GM10847 (cell line): ENCODE measurements around the gene SMARCD1.

ENCODE experiments used
- POLR2A ChIP-seq: IDR thresholded peaks from 2 replicates; pipeline ENCODE4 v1.6.1; 2011; ENCODE audit not compliant: insufficient read length; ENCODE audit errors: extremely low read depth

Gene SMARCD1

DNA sequence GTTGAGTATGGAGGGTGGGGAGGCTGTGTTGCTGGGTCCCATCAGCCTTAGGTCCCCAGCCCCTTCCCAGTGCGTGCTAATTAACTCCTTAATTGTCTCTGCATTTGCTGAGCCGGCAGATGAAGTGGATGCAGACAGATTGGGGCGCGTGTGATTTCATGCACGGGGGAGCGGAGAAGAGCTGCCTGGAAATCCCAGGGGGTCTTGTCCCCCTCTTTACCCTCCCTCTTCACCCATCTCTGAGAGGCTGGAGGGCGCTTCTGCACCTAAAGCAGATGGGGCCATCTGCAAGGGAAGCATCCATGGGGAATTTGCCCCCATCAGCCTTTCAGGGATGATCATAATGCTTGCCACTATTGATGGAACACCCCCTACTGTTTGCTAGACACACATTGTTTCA is 32.2 kb upstream of the SMARCD1 start:
- no peak for TF ChIP-seq POLR2A

DNA sequence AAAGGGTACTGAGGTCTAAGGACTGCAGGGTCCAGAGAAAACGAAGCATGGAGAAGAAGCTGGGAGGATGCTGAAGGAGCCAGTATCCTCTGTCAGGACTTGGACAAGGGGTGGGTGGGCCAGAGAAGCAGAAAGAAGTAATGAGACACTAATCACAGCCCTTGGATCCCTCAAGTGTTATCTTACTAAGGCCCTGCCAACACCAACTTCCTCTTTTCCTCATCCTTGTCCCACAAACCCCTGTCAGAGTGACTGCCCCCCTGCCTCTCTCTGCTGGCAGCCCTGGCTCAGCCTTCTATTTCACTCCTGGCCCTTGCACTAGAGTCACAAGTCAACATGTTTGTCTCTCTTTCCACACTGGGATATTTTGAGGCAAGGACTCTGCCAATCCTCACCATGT is 31.6 kb upstream of the SMARCD1 start:
- no peak for TF ChIP-seq POLR2A

DNA sequence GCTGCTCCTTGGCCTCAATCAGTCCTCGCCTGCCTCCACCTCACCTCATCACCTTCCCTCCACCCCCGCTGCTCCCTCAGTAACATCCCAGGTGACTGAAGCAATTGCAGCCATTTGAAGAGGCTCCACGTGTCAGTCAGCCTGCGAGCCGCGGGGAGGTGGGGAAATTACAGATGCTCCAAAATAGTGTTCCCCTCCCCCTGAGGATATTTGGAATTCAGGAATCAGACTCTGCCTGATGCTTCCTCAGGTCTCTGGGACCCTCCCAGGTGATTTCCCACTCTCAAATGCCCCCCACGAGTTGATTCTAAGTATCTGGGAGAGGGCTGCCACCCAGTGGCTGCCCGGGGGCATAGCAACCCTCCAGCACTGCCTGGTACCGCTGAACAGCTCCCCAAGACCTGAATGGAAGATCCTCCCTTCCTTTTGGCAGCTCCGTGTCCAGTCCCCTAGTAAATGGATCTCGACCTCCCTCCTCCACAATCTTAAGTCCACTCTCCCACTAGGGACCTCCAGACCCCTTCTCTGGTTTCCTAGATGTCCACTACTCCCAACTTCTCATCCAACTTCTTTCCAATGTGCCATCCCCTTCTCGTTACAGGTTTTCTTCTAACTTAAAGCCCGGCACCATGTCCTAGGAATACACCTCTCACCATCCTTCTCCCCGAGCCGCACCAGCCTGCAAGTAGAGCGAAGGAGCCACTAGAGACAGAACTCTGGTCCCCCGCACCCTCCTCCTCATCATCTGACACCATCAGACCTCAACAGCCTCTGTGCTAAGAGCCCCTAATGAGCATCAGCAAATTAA is 29.1 kb upstream of the SMARCD1 start:
- TF ChIP-seq POLR2A: no peak

DNA sequence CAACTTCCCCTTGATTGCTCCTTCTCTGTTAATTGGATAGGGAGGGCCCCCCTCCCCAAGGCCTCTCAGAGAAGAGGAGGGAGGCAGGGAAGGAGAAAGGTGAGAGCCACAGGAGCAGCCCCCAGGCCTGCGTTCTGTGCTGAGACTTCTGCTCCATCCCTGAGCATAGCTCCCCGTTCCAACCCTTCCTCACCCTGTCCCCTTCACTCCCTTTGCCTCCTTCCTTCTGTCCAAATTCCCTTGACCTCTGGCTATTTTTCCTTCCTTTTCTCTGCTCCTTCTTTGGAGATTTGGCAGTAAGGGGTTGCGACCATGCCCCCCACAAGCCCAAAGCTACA is 28.5 kb upstream of the SMARCD1 start:
- TF ChIP-seq POLR2A: no peak

DNA sequence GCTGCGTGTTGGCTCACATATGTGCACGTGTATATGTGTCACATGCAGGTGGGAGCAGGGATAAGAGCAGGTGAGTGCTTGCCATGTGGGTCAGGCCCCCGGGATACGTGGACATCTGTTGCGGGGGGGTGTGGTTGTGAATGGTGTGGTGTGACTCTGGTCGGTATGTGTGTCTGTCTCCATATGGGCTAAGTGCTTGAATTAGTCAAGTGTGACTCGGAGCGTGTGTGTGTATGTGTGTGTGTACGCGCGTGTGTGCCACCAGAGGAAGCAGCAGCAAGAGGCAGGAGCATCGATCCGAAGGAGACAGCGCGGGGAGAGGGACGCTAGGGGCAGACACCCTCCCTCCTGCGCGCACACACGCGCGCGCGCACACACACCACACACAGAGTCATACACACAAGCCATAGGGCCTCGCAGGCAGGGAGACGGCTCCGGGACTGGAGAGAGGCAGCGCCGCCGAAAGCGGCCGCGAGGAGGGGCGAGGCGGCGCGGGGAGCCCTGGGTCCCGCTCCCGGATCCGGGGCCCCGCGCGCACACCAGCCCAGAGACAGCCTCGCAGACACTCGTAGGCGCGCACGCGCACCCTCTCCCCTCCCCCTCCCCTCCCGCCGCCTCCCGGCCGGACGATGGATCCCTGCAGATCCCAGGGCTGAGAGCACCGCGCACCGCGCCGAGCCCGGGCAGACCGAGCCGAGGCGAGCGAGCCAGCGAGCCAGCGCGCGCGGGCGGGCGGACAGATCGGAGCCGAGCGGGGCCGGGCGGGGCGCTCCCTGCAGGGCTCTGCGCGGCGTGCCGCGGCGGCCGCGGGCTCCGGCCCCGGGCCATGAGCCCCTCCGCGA is 27.9 kb upstream of the SMARCD1 start, which contains the start of gene ASIC1:
TSS of gene ASIC1 (plus strand) at position 597 of the 842 bp plus-strand sequence. CDS start 1,171 bp downstream, outside the sequence.
- no peak for TF ChIP-seq POLR2A

DNA sequence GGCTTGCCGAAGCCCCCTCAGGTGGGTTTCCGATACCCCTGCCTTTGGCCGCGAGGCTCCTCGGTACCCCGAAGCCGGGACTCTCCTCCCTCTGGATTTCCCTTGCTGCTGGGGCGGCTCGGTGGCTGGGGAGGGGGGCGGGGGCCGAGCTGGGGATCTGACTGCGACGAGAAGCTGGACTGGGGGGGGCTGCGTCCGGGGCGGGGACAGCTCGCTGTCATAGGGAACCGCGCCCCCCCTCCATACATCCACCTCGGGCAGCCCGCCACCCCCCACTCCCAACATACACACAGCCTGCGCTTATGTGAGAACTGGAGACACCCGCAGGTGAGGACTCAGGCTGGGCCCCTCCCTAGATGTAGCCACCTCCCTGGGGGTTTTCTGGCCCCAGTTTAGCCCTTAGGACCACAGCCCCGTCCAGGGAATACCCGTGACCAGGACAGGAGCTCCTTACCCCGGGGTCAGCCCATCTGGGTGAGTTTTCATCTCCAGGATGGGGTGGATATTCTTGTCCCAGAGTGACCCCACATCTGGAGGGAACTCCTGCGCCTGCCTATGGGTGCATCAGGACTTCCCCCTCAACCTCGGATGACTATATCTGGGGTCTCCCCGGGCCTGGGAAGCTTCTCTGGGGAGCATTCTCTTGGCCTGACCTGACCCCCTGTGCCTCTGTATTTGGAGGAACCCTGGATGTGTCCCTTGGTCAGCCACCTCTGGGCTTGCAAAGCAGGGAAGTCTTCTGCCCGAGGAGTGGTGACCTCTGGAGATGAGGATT is 27.1 kb upstream of the SMARCD1 start:
- TF ChIP-seq POLR2A: no peak

DNA sequence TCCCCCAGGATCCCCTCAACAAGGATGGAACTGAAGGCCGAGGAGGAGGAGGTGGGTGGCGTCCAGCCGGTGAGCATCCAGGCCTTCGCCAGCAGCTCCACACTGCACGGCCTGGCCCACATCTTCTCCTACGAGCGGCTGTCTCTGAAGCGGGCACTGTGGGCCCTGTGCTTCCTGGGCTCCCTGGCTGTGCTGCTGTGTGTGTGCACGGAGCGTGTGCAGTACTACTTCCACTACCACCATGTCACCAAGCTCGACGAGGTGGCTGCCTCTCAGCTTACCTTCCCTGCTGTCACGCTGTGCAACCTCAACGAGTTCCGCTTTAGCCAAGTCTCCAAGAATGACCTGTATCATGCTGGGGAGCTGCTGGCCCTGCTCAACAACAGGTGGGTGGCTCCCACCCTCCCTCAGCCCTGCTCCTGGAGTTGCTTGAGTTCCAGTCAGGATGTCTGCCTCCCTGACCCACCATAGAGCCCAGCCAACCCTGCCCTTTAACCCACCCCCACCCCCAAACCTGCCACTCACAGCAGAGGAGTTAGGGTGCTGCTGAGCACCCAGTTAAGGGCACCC is 26.3 kb upstream of the SMARCD1 start:
- TF ChIP-seq POLR2A: no peak

DNA sequence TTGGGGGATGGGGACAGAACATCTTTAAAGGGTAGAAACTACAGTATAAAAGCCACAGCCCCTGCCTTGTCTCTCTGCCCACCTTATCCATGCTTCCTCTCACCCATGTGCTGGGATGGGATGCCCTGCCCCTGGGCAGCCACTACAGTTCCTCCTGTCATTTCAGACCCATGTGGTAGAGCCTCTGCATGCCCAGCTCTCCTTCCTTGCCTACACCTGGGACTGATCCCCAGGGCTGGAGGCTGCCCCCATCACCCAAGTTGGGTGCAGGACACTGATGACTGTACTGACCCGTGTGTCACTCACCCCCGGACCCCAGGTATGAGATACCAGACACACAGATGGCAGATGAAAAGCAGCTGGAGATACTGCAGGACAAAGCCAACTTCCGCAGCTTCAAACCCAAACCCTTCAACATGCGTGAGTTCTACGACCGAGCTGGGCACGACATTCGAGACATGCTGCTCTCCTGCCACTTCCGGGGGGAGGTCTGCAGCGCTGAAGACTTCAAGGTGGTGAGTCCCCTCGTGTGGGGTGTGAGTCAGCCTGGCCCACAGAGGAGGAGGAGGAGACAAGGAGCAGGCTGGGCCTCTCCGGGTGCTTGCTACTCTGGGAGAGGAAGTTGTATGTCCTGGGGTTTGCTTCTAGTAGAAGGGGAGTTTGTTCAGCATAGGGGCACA is 25.6 kb upstream of the SMARCD1 start:
- no peak for TF ChIP-seq POLR2A

DNA sequence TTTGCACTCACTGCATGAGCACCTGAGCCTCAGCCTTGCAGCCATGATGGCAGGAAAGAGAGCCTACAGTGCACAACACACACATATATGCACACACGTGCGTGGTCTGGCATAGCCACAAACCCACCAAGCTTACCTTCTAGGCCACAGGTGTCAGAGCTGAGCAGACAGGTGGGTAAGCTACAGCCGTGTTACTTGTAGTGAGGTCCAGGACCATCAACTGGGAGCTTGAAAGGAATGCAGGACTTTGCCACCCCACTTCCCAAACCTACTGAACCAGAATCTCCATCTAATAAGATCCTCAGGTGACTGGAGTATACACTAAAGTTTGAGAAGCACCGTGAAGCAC is 25.0 kb upstream of the SMARCD1 start:
- no peak for TF ChIP-seq POLR2A

DNA sequence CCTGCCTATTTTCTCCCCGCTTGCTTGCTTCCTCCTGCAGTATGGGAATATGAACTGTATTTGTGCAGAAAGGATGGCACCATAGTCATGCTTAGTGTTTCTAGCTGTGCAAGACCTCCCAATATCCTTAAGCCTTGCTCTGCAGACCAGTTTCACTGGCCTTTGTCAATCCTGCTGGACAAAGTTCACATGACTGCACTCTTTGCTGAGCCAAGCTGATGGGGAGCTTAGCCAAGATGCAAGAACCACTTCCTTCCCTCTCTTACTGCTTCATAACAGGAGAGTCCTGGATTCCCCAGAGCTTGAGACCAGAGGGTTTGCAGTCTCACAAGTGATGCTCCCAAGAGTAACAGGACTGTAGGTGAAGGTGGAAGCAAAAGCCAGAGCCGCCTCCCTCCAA is 24.0 kb upstream of the SMARCD1 start:
- no peak for TF ChIP-seq POLR2A

DNA sequence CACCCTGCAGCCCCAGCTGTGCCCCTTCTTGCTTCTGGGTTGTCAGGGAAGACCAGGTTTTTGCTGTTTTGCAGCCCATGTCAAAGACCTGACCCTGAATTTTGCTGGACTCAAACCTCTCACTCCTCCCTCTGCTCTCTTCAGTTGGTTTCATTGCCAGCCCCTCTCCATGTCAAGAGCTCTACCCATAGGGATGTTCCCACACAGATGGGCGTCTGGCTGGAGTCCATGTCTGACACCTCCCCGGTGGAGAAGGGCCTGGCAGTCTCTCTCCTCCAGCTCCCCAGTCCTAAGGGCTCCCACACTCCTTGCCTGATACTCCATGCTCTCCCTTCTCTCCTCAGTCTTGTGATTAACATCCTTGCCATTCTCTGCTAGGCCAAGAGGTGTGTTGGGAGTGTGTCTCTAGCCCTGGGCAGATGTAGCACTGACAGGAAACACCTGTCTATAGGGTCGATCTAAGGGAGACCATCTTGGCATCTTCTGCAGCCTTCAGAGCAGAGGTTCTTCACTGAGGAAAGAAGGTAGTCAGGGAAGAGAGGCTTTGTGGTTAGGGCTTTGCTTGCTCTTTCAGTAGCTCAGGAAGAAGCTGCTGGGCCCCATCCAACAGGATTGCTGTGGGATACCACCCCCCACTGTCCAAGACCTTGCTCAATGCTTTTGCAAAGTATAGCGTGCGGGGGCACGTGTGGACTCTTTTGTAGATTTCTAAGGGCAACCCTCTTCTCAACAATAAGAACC is 23.0 kb upstream of the SMARCD1 start:
- TF ChIP-seq POLR2A: no peak

DNA sequence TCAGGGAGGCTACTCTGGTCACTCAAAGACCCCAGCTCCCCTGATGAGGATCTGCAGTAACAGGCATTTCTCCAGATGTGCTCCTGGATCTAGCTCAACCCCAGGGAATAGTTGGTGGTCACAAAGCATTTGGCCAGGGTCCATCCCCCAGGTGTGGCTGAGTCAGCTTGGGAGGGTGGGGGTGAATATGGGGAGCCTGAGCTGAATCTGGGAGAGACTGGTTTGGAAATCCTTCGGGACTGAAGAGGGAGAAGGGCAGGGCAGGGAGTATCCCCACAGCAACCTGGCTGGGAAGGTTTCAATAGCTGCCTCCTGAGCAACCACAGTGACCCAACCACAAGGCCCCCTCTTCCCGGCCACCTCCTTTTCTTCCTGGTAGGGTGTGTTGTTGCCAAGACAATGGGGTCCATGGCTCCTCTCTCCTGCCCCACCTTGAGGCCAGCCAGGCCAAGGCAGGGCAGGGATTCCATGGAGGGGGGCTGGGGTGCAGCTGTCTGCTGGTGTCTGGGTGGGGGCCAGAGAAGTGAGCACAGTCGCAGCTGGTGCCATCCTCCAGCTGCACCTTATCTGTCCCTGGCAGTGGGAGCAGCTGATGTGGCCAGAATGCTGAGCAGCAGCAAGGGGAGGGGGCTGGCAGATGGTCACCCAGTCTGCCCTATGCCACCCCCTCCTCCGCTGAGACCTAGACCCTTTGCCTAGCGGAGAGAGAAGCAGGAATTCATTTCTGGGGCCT is 22.2 kb upstream of the SMARCD1 start:
- no peak for TF ChIP-seq POLR2A

DNA sequence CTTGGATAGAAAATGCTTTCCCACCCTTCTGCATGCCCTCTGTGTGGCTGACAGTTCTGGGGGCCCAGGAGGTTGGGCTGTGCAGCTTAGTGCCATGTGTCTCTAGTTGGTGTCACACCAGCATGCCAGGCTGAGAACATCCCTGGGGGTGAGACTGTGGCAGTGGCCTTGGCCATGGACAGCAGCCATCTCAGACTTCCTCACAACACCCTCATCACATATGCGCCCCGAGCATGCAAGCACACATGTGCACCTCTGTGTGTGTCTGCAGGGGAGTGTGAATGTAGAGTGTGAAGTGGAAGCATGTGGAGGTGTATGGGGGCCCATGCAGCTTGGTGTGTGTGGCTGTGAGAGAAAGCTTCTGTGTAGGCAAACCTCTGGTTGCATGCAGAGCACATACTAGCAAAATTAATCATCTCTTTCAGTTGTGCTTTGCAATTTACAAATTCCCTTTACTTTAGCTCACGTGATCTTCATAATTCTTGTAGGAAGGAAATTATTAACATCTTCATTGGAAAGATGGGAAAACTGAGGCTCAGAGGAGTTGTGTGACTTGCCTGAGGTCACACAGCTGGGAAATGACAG is 19.3 kb upstream of the SMARCD1 start:
- no peak for TF ChIP-seq POLR2A

DNA sequence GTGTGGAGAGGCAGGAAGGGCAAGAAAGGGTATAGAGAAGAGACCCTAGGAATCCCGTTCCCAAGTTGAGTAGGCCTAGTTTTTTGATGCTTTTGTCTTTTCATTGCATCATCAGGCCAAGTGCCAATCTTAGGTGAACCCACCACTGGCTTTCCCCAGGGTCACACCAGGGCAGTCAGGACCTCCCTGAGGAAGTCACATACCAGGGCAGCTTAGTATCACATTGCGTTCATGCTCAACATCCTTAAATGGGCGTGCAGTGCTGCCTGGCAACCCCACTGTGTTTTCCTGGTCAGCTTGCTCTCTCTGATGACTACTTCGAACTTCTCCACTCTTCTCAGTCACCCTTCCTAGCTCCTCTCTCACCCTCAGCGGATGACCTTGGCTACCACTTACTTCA is 18.7 kb upstream of the SMARCD1 start:
- no peak for TF ChIP-seq POLR2A

DNA sequence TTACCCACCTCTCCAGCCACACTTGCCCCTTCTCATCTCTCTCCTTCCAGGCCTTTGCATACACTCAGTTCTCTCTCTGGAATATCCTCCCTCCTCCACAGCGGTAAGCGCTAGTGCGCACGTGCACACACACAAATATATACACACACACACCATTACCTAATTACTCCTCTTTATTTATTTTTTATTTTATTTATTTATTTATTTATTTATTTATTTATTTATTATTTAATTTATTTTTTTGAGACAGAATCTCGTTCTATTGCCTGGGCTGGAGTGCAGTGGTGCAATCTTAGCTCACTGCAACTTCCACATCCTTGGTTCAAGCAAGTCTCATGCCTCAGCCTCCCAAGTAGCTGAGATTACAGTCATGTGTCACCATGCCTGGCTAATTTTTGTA is 16.1 kb upstream of the SMARCD1 start:
- no peak for TF ChIP-seq POLR2A
